Uterus (tissue), 2 donors: ENCODE measurements around the gene GATAD1.

Experiments used
- POLR2A ChIP-seq, 2 donors: fragments of 450-650 bp; IDR thresholded peaks; one replicate each; pipeline ENCODE4 v1.6.1; 2016; ENCODE audit warnings: antibody characterized with exemption in 2 of 2, mild to moderate bottlenecking in 1 of 2, moderate library complexity in 1 of 2
- TF ChIP-seq, protein P1 (sequence below), 4 experiments: fragments of 200-600 bp in 2 of 4; fragments of 450-650 bp in 2 of 4; sonication (generic) in 2 of 4; IDR thresholded peaks; one replicate each; pipeline ENCODE4 v1.5.1; 2016 to 2019; ENCODE audit warnings: antibody characterized with exemption in 4 of 4, mild to moderate bottlenecking in 2 of 4, moderate library complexity in 1 of 4

GRCh38 chr7:92456236-92456635 is 9.0 kb downstream of the GATAD1 start:
- TF ChIP-seq, protein P1, sequence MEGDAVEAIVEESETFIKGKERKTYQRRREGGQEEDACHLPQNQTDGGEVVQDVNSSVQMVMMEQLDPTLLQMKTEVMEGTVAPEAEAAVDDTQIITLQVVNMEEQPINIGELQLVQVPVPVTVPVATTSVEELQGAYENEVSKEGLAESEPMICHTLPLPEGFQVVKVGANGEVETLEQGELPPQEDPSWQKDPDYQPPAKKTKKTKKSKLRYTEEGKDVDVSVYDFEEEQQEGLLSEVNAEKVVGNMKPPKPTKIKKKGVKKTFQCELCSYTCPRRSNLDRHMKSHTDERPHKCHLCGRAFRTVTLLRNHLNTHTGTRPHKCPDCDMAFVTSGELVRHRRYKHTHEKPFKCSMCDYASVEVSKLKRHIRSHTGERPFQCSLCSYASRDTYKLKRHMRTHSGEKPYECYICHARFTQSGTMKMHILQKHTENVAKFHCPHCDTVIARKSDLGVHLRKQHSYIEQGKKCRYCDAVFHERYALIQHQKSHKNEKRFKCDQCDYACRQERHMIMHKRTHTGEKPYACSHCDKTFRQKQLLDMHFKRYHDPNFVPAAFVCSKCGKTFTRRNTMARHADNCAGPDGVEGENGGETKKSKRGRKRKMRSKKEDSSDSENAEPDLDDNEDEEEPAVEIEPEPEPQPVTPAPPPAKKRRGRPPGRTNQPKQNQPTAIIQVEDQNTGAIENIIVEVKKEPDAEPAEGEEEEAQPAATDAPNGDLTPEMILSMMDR (IDR thresholded peaks at IDR 0.05), result no peak
- TF ChIP-seq POLR2A (IDR thresholded peaks at IDR 0.05), result no peak
